ENCODE measurements around the gene ALG9.
"Not testable (repeated sequence)": the region's sequence is repeated elsewhere in the genome, so short reads cannot be mapped to it uniquely, and the experiment has no call there.

GRCh38 chr11:111885053-111885452 lies 13.7 kb upstream of the ALG9 start:
- TF ChIP-seq SMC3 (IDR thresholded peaks at IDR 0.05); POLR2A (IDR thresholded peaks at IDR 0.05; ENCODE audit: low read length); USF2 (IDR thresholded peaks at IDR 0.05); RAD21 (conservative IDR thresholded peaks at IDR 0.05 in 1 of 2, IDR thresholded peaks at IDR 0.05 in 1 of 2); EHMT2 (IDR thresholded peaks at IDR 0.05; ENCODE audit: low read depth); MAZ (IDR thresholded peaks at IDR 0.05; ENCODE audit: borderline replicate concordance, low read depth, low read length): not testable (repeated sequence)
- TF ChIP-seq, protein P1, sequence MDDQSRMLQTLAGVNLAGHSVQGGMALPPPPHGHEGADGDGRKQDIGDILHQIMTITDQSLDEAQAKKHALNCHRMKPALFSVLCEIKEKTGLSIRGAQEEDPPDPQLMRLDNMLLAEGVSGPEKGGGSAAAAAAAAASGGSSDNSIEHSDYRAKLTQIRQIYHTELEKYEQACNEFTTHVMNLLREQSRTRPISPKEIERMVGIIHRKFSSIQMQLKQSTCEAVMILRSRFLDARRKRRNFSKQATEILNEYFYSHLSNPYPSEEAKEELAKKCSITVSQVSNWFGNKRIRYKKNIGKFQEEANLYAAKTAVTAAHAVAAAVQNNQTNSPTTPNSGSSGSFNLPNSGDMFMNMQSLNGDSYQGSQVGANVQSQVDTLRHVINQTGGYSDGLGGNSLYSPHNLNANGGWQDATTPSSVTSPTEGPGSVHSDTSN (IDR thresholded peaks at IDR 0.05): not testable (repeated sequence)
- TF ChIP-seq, protein P2, sequence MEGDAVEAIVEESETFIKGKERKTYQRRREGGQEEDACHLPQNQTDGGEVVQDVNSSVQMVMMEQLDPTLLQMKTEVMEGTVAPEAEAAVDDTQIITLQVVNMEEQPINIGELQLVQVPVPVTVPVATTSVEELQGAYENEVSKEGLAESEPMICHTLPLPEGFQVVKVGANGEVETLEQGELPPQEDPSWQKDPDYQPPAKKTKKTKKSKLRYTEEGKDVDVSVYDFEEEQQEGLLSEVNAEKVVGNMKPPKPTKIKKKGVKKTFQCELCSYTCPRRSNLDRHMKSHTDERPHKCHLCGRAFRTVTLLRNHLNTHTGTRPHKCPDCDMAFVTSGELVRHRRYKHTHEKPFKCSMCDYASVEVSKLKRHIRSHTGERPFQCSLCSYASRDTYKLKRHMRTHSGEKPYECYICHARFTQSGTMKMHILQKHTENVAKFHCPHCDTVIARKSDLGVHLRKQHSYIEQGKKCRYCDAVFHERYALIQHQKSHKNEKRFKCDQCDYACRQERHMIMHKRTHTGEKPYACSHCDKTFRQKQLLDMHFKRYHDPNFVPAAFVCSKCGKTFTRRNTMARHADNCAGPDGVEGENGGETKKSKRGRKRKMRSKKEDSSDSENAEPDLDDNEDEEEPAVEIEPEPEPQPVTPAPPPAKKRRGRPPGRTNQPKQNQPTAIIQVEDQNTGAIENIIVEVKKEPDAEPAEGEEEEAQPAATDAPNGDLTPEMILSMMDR (IDR thresholded peaks at IDR 0.05): not testable (repeated sequence)
- TF ChIP-seq, protein P3, sequence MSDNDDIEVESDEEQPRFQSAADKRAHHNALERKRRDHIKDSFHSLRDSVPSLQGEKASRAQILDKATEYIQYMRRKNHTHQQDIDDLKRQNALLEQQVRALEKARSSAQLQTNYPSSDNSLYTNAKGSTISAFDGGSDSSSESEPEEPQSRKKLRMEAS (IDR thresholded peaks at IDR 0.05): not testable (repeated sequence)
- TF ChIP-seq, protein P4, sequence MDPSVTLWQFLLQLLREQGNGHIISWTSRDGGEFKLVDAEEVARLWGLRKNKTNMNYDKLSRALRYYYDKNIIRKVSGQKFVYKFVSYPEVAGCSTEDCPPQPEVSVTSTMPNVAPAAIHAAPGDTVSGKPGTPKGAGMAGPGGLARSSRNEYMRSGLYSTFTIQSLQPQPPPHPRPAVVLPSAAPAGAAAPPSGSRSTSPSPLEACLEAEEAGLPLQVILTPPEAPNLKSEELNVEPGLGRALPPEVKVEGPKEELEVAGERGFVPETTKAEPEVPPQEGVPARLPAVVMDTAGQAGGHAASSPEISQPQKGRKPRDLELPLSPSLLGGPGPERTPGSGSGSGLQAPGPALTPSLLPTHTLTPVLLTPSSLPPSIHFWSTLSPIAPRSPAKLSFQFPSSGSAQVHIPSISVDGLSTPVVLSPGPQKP (IDR thresholded peaks at IDR 0.05; ENCODE audit: low read depth, low read length): not testable (repeated sequence)
